ENCODE results near the gene RRAGA. TPM values are rescaled to one million over a fixed set of nuclear protein-coding genes. Genes with fewer than 3 reads are reported as not detected.

Gene RRAGA
- total and polyA plus RNA-seq, 2 of the 8 experiments (the other 6 are each of a cell fraction or from before 2014, with no cell fraction given) = 45.6 to 46.5 TPM

- no peak overlapping the region for H4K91ac ChIP-seq (replicated peaks; ENCODE audit: insufficient read length, low read length)
- no peak overlapping the region for H2BK15ac ChIP-seq (ENCODE audit: low read length)
- H2BK5ac ChIP-seq (ENCODE audit: low read depth, low read length) = no peak overlapping the region
- H3K14ac ChIP-seq (ENCODE audit: insufficient read length) = no peak overlapping the region
- no peak overlapping the region for H4K5ac ChIP-seq (ENCODE audit: insufficient read length, low read depth, low read length)
- TF ChIP-seq CBX8 (IDR thresholded peaks at IDR 0.05; ENCODE audit: borderline replicate concordance, low read depth, low read length) = no peak
- TF ChIP-seq FOSL1 (IDR thresholded peaks at IDR 0.05; ENCODE audit: insufficient read depth, low read depth, low read length) = no peak
- 0 out of 3 replicates have a peak, but pooled peaks of 1 of the 2 experiments have one; percentile 28 for TF ChIP-seq POLR2A (IDR thresholded peaks at IDR 0.05; ENCODE audit: control extremely low read depth in 1 of 2, low read depth in 2 of 2, low read length in 2 of 2)
- FAIRE-seq (no peak), DNase-seq (ENCODE audit: low read depth in 1 of 2, low spot score in 2 of 2) (no peak)
- H2BK12ac ChIP-seq (ENCODE audit: low read depth, low read length) = no peak overlapping the region
- H3K27ac ChIP-seq (ENCODE audit: low read depth, low read length) = no peak overlapping the region
- no peak overlapping the region for H3K23ac ChIP-seq (ENCODE audit: insufficient read length)
- H3K9ac ChIP-seq (replicated peaks in 1 of 4; ENCODE audit: extremely low read depth in 1 of 4, low read depth in 3 of 4, low read length in 3 of 4) = no peak overlapping the region
- no peak overlapping the region for H2BK120ac ChIP-seq (replicated peaks; ENCODE audit: low read depth, low read length)
- H3K9me3 ChIP-seq (ENCODE audit: insufficient read depth in 2 of 2, low read depth in 1 of 2, low read length in 1 of 2) = no peaks in the 10 kb centered on the region
- no peaks in the 10 kb centered on the region for H3K79me1 ChIP-seq (ENCODE audit: low read depth, low read length)
- H4K8ac ChIP-seq (ENCODE audit: extremely low read depth, insufficient read depth, low read length) = no peak overlapping the region
- no peak overlapping the region for H3K4me3 ChIP-seq (ENCODE audit: extremely low read depth in 1 of 4, insufficient read depth in 2 of 4, low read depth in 3 of 4, low read length in 4 of 4)
- no peak overlapping the region for H3K4me2 ChIP-seq (ENCODE audit: insufficient read depth in 1 of 2, low read depth in 2 of 2, low read length in 2 of 2)
- no peaks in the 10 kb centered on the region for H3K4me1 ChIP-seq (replicated peaks in 1 of 4; ENCODE audit: control insufficient read depth in 3 of 4, insufficient read depth in 4 of 4, low read length in 3 of 4)
- H3K18ac ChIP-seq (ENCODE audit: extremely low read depth, low read length) = no peak overlapping the region
- no peak overlapping the region for H2BK20ac ChIP-seq (ENCODE audit: low read length)
- H3K4ac ChIP-seq (replicated peaks; ENCODE audit: insufficient read length, low read depth, low read length) = no peak overlapping the region
- no peak overlapping the region for H2AFZ ChIP-seq (ENCODE audit: low read length)
- no peak overlapping the region for H2AK5ac ChIP-seq (ENCODE audit: low read depth, low read length)
- H3K23me2 ChIP-seq (ENCODE audit: low read depth, low read length) = no peaks in the 10 kb centered on the region
- H3K79me2 ChIP-seq (ENCODE audit: control insufficient read depth in 1 of 2, insufficient read depth in 2 of 2, low read length in 2 of 2) = no peaks in the 10 kb centered on the region
- no peak overlapping the region for H3K56ac ChIP-seq (replicated peaks; ENCODE audit: insufficient read length, low read depth, low read length)
- ChIA-PET POLR2A (ENCODE audit: partially characterized antibody) (interaction anchor here (0.7 to 1.8 kb wide), 7 partner anchors 13 to 304 kb away, joined by 3 to 6 read pairs (median 3); no protein-coding TSS in a partner anchor), CTCF (ENCODE audit: partially characterized antibody) (interaction anchor here (4.6 kb wide), 1 partner anchor 13 kb away, joined by 20 read pairs; no protein-coding TSS in a partner anchor)
- peaks cover 0 to 3% of the 10 kb centered on the region in 2 experiments for H4K20me1 ChIP-seq (replicated peaks in 1 of 2; ENCODE audit: control insufficient read depth in 1 of 2, insufficient read depth in 2 of 2, low read length in 2 of 2)
- 91% methylated on average over 2 of the region's 2 CpGs; no CpG with 5 or more reads in 1 of the 2 experiments for WGBS, 2 experiments (ENCODE audit: extremely low coverage in 1 of 2, insufficient coverage in 1 of 2, insufficient read length in 1 of 2, insufficient replicate concordance in 2 of 2, low coverage in 1 of 2, low lambda C conversion rate in 2 of 2, missing lambda C conversion rate in 1 of 2)
- no peaks in the 10 kb centered on the region for H3K27me3 ChIP-seq (replicated peaks in 1 of 4; ENCODE audit: control insufficient read depth in 3 of 4, extremely low read depth in 1 of 4, insufficient read depth in 3 of 4, low read length in 3 of 4)
- H3K36me3 ChIP-seq (ENCODE audit: control insufficient read depth in 2 of 4, insufficient read depth in 4 of 4, low read length in 3 of 4) = peaks cover 12 to 72% (median 50%) of the 10 kb centered on the region in 4 experiments
Measured at GRCh38 chr9:19074229-19074628, 25.0 kb downstream of the RRAGA start.

All from H1 (cell line).